ENCODE measurements around the gene SLC13A4.

SLC13A4 gene

GRCh38 chr7:135761751-135762488 lies 33.9 kb upstream of the SLC13A4 start:
- Histone ChIP-seq H4K20me1 (ENCODE audit: insufficient read depth, low read length) (no peaks in the 10 kb centered on the region), H3K4me2 (ENCODE audit: insufficient read depth, low read length) (no peak overlapping the region), H2AFZ (ENCODE audit: low read depth, low read length) (no peak overlapping the region), H3K4me1 (ENCODE audit: insufficient read depth, low read length) (peaks cover 6% of the 10 kb centered on the region; the same call in 1 of the 2 replicates), H3K36me3 (ENCODE audit: insufficient read depth, low read length) (no peaks in the 10 kb centered on the region), H3K4me3 (ENCODE audit: low read depth in 1 of 2, low read length in 2 of 2) (no peak overlapping the region), H3K27me3 (ENCODE audit: insufficient read depth, low read length, poor library complexity) (no peaks in the 10 kb centered on the region), H3K27ac (ENCODE audit: low read length) (no peak overlapping the region), H3K9me3 (ENCODE audit: insufficient read depth, low read length, severe bottlenecking) (no peaks in the 10 kb centered on the region), H3K79me2 (ENCODE audit: insufficient read depth, low read length) (no peaks in the 10 kb centered on the region), H3K9ac (ENCODE audit: low read depth, low read length) (no peak overlapping the region)
- ATAC-seq (ENCODE audit: insufficient read depth, low read depth), result peak; percentile 73
- DNase-seq, result peak; percentile 29
- TF ChIP-seq EZH2 (IDR thresholded peaks at IDR 0.05; ENCODE audit: borderline replicate concordance, low read depth, low read length, severe bottlenecking) (no peak), CTCF (IDR thresholded peaks at IDR 0.05; ENCODE audit: borderline replicate concordance, extremely low read depth, low read length, poor library complexity, severe bottlenecking) (no peak)

GRCh38 chr7:135759532-135759931 lies 31.5 kb upstream of the SLC13A4 start:
- no peaks in the 10 kb centered on the region for H3K36me3 ChIP-seq (ENCODE audit: insufficient read depth, low read length)
- H2AFZ ChIP-seq (ENCODE audit: low read depth, low read length), result no peak overlapping the region
- no peaks in the 10 kb centered on the region for H4K20me1 ChIP-seq (ENCODE audit: insufficient read depth, low read length)
- H3K79me2 ChIP-seq (ENCODE audit: insufficient read depth, low read length), result no peaks in the 10 kb centered on the region
- H3K9me3 ChIP-seq (ENCODE audit: insufficient read depth, low read length, severe bottlenecking), result no peaks in the 10 kb centered on the region
- no peak overlapping the region for H3K4me2 ChIP-seq (ENCODE audit: insufficient read depth, low read length)
- no peak for TF ChIP-seq CTCF (IDR thresholded peaks at IDR 0.05; ENCODE audit: borderline replicate concordance, extremely low read depth, low read length, poor library complexity, severe bottlenecking)
- H3K4me1 ChIP-seq (ENCODE audit: insufficient read depth, low read length), result peaks cover 6% of the 10 kb centered on the region; the same call in 1 of the 2 replicates
- no peak for ATAC-seq (ENCODE audit: insufficient read depth, low read depth)
- no peak overlapping the region for H3K27ac ChIP-seq (ENCODE audit: low read length)
- no peak overlapping the region for H3K4me3 ChIP-seq (ENCODE audit: low read depth in 1 of 2, low read length in 2 of 2)
- H3K27me3 ChIP-seq (ENCODE audit: insufficient read depth, low read length, poor library complexity), result peaks cover 3% of the 10 kb centered on the region
- H3K9ac ChIP-seq (ENCODE audit: low read depth, low read length), result no peak overlapping the region
- no peak for DNase-seq

- Histone ChIP-seq H3K9me3 (ENCODE audit: insufficient read depth, low read length, severe bottlenecking) (no peaks in the 10 kb centered on the region), H3K79me2 (ENCODE audit: insufficient read depth, low read length) (no peaks in the 10 kb centered on the region), H4K20me1 (ENCODE audit: insufficient read depth, low read length) (no peaks in the 10 kb centered on the region), H3K27me3 (ENCODE audit: insufficient read depth, low read length, poor library complexity) (peaks cover 3% of the 10 kb centered on the region), H3K9ac (ENCODE audit: low read depth, low read length) (no peak overlapping the region), H3K4me2 (ENCODE audit: insufficient read depth, low read length) (no peak overlapping the region), H3K4me3 (ENCODE audit: low read depth in 1 of 2, low read length in 2 of 2) (no peak overlapping the region), H2AFZ (ENCODE audit: low read depth, low read length) (no peak overlapping the region), H3K27ac (ENCODE audit: low read length) (no peak overlapping the region), H3K36me3 (ENCODE audit: insufficient read depth, low read length) (no peaks in the 10 kb centered on the region), H3K4me1 (ENCODE audit: insufficient read depth, low read length) (peaks cover 6% of the 10 kb centered on the region; the same call in 1 of the 2 replicates)
- ATAC-seq (ENCODE audit: insufficient read depth, low read depth) (no peak), DNase-seq (no peak)
- TF ChIP-seq EZH2 (IDR thresholded peaks at IDR 0.05; ENCODE audit: borderline replicate concordance, low read depth, low read length, severe bottlenecking) (no peak), CTCF (IDR thresholded peaks at IDR 0.05; ENCODE audit: borderline replicate concordance, extremely low read depth, low read length, poor library complexity, severe bottlenecking) (no peak)
Observed at GRCh38 chr7:135758531-135758932, 30.5 kb upstream of the SLC13A4 start.

Measured in DND-41 (cell line).